ENCODE data around the gene ROPN1L.
A peak's percentile ranks its signal among the peaks of the same experiment; 100 is the strongest.
"Not testable (repeated sequence)": the region's sequence is repeated elsewhere in the genome, so short reads cannot be mapped to it uniquely, and the experiment has no call there.

The ROPN1L gene

GRCh38 chr5:10441083-10441991 lies at the start of gene ROPN1L:
TSS of gene ROPN1L (plus strand) at chr5:10441879. CDS start at chr5:10442168, 289 bp downstream.
- DNase-seq (ENCODE audit: low read depth): peak; percentile 77
- peak within 1 kb of the TSS; percentile 70 for H3K4me3 ChIP-seq (ENCODE audit: control insufficient read depth, low read depth, low read length)
- TF ChIP-seq, protein P1, sequence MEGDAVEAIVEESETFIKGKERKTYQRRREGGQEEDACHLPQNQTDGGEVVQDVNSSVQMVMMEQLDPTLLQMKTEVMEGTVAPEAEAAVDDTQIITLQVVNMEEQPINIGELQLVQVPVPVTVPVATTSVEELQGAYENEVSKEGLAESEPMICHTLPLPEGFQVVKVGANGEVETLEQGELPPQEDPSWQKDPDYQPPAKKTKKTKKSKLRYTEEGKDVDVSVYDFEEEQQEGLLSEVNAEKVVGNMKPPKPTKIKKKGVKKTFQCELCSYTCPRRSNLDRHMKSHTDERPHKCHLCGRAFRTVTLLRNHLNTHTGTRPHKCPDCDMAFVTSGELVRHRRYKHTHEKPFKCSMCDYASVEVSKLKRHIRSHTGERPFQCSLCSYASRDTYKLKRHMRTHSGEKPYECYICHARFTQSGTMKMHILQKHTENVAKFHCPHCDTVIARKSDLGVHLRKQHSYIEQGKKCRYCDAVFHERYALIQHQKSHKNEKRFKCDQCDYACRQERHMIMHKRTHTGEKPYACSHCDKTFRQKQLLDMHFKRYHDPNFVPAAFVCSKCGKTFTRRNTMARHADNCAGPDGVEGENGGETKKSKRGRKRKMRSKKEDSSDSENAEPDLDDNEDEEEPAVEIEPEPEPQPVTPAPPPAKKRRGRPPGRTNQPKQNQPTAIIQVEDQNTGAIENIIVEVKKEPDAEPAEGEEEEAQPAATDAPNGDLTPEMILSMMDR (conservative IDR thresholded peaks at IDR 0.05; ENCODE audit: control insufficient read depth, insufficient read depth, low read depth, low read length): no peak

- DNase-seq (ENCODE audit: low read depth): peak; percentile 30
- not testable (repeated sequence) for H3K4me3 ChIP-seq (ENCODE audit: control insufficient read depth, low read depth, low read length)
Measured at GRCh38 chr5:10392567-10393328, 48.9 kb upstream of the ROPN1L start.

GRCh38 chr5:10393491-10393890 lies 48.2 kb upstream of the ROPN1L start:
- H3K4me3 ChIP-seq (ENCODE audit: control insufficient read depth, low read depth, low read length): no peak overlapping the region
- TF ChIP-seq, protein P1 (conservative IDR thresholded peaks at IDR 0.05; ENCODE audit: control insufficient read depth, insufficient read depth, low read depth, low read length): no peak
- DNase-seq (ENCODE audit: low read depth): peak; percentile 48

DNA sequence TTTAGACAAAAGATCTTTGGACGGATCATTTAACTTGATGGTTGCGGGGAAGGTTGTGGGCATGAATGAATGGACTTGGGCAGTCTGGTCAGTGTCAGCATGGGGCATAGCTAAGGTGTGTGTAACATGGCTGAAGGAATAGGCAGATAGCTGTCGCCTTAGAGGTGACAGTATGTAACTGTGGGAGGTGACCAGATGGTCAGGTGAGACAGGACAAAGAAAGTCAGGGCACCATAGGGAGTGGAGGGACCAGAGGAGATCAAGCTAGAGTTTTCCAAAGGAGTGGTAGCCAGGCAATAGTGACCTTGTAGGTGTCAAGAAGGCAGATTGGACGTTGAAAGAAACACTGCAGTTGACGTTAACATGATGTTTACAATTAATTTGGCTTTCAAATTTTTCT lies 45.1 kb upstream of the ROPN1L start:
- H3K4me3 ChIP-seq (ENCODE audit: control insufficient read depth, low read depth, low read length): no peak overlapping the region
- DNase-seq (ENCODE audit: low read depth): no peak
- TF ChIP-seq, protein P1 (conservative IDR thresholded peaks at IDR 0.05; ENCODE audit: control insufficient read depth, insufficient read depth, low read depth, low read length): no peak

- TF ChIP-seq, protein P1 (conservative IDR thresholded peaks at IDR 0.05; ENCODE audit: control insufficient read depth, insufficient read depth, low read depth, low read length): no peak
- DNase-seq (ENCODE audit: low read depth): no peak
- no peak overlapping the region for H3K4me3 ChIP-seq (ENCODE audit: control insufficient read depth, low read depth, low read length)
Measured at GRCh38 chr5:10399839-10400238, 41.8 kb upstream of the ROPN1L start.

DNA sequence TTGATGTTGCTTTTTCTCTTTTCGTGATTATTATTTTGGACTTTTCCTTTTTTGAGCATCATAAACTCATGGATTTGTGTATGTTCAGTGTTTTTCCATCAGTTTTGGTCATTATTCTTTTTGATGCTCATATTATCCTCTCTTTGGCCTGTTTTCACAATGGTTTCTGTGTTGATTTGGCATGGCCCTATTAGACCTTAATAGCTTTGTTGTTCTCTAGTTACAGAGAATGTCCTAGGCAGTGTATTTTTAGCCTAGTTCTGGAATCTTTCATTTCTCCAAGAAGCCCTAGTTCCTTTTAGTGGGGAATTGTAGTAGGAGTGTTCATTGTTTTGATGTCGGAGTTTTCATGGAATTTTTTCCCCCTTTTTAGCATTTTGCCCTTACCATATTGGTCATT lies 41.3 kb upstream of the ROPN1L start:
- TF ChIP-seq, protein P1 (conservative IDR thresholded peaks at IDR 0.05; ENCODE audit: control insufficient read depth, insufficient read depth, low read depth, low read length): no peak
- no peak for DNase-seq (ENCODE audit: low read depth)

GRCh38 chr5:10400831-10401230 lies 40.8 kb upstream of the ROPN1L start:
- DNase-seq (ENCODE audit: low read depth): peak; percentile 86
- TF ChIP-seq, protein P1 (conservative IDR thresholded peaks at IDR 0.05; ENCODE audit: control insufficient read depth, insufficient read depth, low read depth, low read length): no peak
- no peak overlapping the region for H3K4me3 ChIP-seq (ENCODE audit: control insufficient read depth, low read depth, low read length)

More for the DNA sequence above, 41.3 kb upstream of the ROPN1L start:
- H3K4me3 ChIP-seq (ENCODE audit: control insufficient read depth, low read depth, low read length): no peak overlapping the region

All from fibroblast of mammary gland (primary cell).